GM10847 (cell line): ENCODE measurements around the gene NOXA1.

Source experiments
- POLR2A ChIP-seq: IDR thresholded peaks from 2 replicates; pipeline ENCODE4 v1.6.1; 2011; ENCODE audit not compliant: insufficient read length; ENCODE audit errors: extremely low read depth

NOXA1 gene

GRCh38 chr9:137452761-137453642, 29.8 kb downstream of the NOXA1 start:
- TF ChIP-seq POLR2A = no peak

GRCh38 chr9:137453643-137454081, 30.5 kb downstream of the NOXA1 start:
- no peak for TF ChIP-seq POLR2A

GRCh38 chr9:137454145-137454596, 31.0 kb downstream of the NOXA1 start:
- TF ChIP-seq POLR2A = peak; percentile 18

- TF ChIP-seq POLR2A = no peak
Measured at GRCh38 chr9:137454597-137455358, 31.6 kb downstream of the NOXA1 start.

- no peak for TF ChIP-seq POLR2A
Measured at GRCh38 chr9:137455359-137455991, 32.3 kb downstream of the NOXA1 start.

- no peak for TF ChIP-seq POLR2A
Measured at GRCh38 chr9:137456061-137456863, 33.1 kb downstream of the NOXA1 start.

GRCh38 chr9:137456864-137457405, 33.7 kb downstream of the NOXA1 start:
- TF ChIP-seq POLR2A = no peak

- no peak for TF ChIP-seq POLR2A
Measured at GRCh38 chr9:137457406-137458193, 34.4 kb downstream of the NOXA1 start.

GRCh38 chr9:137458194-137459151, 35.3 kb downstream of the NOXA1 start:
- TF ChIP-seq POLR2A = no peak

- TF ChIP-seq POLR2A = peak; percentile 55
Measured at GRCh38 chr9:137459152-137459600, 36.0 kb downstream of the NOXA1 start, which contains the start of gene NSMF. NSMF (minus strand) TSS chr9:137459334; CDS start chr9:137459102, 232 bp downstream.

- TF ChIP-seq POLR2A = no peak
Measured at GRCh38 chr9:137459601-137460362, 36.6 kb downstream of the NOXA1 start.
